ENCODE measurements around the gene ZKSCAN3. TPM values are rescaled to one million over a fixed set of nuclear protein-coding genes. Genes with fewer than 3 reads are reported as not detected.

Gene ZKSCAN3
- total and polyA plus RNA-seq, 10 of the 15 experiments (the other 5 are each of a cell fraction or from before 2014, with no cell fraction given), result 0.86 to 4.3 (median 3.1) TPM

DNA sequence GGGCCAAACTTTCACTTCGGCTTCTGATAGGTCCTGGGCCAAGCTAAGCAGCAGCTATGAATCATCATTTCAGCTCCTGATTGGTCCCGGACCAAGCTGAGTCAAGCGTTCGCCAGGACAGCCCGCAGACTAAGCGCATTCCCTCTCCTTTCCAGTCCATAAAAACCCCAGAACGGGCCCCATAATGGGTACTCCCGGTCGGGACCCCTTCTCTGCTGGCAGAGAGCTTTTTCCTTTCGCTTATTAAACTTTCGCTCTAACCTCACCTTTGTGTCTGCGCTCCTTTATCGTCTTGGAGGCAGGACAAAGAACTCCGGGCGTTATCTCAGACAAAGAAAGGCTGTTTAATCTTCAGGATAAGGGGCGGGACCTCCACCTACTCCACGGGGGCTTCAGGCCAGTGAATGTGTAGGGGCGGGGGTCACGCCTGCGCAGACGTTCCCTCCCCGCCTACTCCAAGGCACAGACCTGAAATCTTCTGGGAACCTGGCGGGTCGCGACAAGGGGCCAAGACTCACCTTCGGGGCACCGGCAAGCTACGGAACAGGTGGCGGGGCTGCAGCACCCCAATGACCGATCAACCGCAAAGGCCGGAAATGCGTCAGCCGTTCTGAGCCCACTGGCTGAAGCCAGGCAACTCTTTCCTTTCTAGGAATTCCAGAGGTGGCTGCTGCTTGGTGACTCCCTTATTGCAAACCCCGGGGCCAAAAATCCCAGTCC is 14.0 kb upstream of the ZKSCAN3 start, which contains the start of gene ZSCAN31:
ZSCAN31 (minus strand) TSS at position 585 of the 720 bp plus-strand sequence. CDS start 6,465 bp downstream, outside the sequence.
- peaks cover 14% of the 10 kb centered on the region for H3K4me1 ChIP-seq (ENCODE audit: control insufficient read depth, insufficient read depth, low read length)
- no peaks in the 10 kb centered on the region for H3K27me3 ChIP-seq (replicated peaks in 1 of 2; ENCODE audit: control insufficient read depth in 2 of 2, insufficient read depth in 2 of 2, low read length in 1 of 2)
- FAIRE-seq, result no peak
- ChIA-PET CTCF (interaction anchor here (0.6 to 4.6 kb wide), 8 partner anchors 11 to 439 kb away, joined by 3 to 50 read pairs (median 4); partner anchors contain the start of genes ZKSCAN8 and ZSCAN26), RAD21 (ENCODE audit: unreplicated experiment) (interaction anchor here (0.9 to 1.4 kb wide), 6 partner anchors 16 to 198 kb away, joined by 3 to 7 read pairs (median 4); partner anchors contain the start of genes ZKSCAN4 and ZSCAN26), SMC1A (ENCODE audit: uncharacterized antibody, unreplicated experiment) (interaction anchor here (0.8 to 4.8 kb wide), 11 partner anchors 11 to 93 kb away, joined by 3 to 22 read pairs (median 4); partner anchors contain the start of genes PGBD1 and ZSCAN26), POLR2A (interaction anchor here (0.6 to 2.4 kb wide), 9 partner anchors 10 to 197 kb away, joined by 3 to 8 read pairs (median 4); partner anchors contain the start of genes PGBD1, ZKSCAN3 and ZSCAN26)
- H3K4me3 ChIP-seq, result peak within 1 kb of the TSS; percentile 72
- in situ Hi-C loops (cut with MboI), result loop anchor here (25.0 kb wide), 1 partner anchor 1673 kb away; the partner anchor contains the start of gene ZNF322
- TSS peak; percentile 90 for BruUV-seq (replicated peaks)
- H3K36me3 ChIP-seq (ENCODE audit: control insufficient read depth in 2 of 2, insufficient read depth in 2 of 2, low read length in 1 of 2), result no peaks in the 10 kb centered on the region
- H3K27ac ChIP-seq (ENCODE audit: control insufficient read depth, insufficient read depth), result peak within 1 kb of the TSS; percentile 97
- peak; percentile 73 for DNase-seq (ENCODE audit: low read depth, low spot score)
- peak; percentile 96 for ATAC-seq
- H3K4me2 ChIP-seq (ENCODE audit: control insufficient read depth, insufficient read depth), result peak within 1 kb of the TSS; percentile 93
- H2AFZ ChIP-seq (ENCODE audit: control insufficient read depth, low read depth, low read length), result peak within 1 kb of the TSS; percentile 93
- intact Hi-C loops (cut with micrococcal nuclease; ENCODE audit: unreplicated experiment), result loop anchor here (1.0 to 5.0 kb wide), 2 partner anchors 68 to 197 kb away; partner anchors contain the start of gene ZSCAN26
- 2% methylated on average over 35 of the region's 35 CpGs for WGBS (ENCODE audit: insufficient coverage, insufficient replicate concordance, low lambda C conversion rate, missing lambda C conversion rate)
- H3K9ac ChIP-seq (ENCODE audit: control insufficient read depth, insufficient read depth, low read length), result peak within 1 kb of the TSS; percentile 97
- peaks cover 7% of the 10 kb centered on the region; the same call in 2 of the 3 replicates for H3K9me3 ChIP-seq (replicated peaks; ENCODE audit: control insufficient read depth, insufficient read depth, low read length)
- no peaks in the 10 kb centered on the region for H4K20me1 ChIP-seq (ENCODE audit: control insufficient read depth, insufficient read depth)
- H3K79me2 ChIP-seq (ENCODE audit: control insufficient read depth, insufficient read depth, low read length), result no peaks in the 10 kb centered on the region
- TF ChIP-seq RB1 (IDR thresholded peaks at IDR 0.05; ENCODE audit: borderline replicate concordance), result no peak
- no peak for TF ChIP-seq KAT2A (conservative IDR thresholded peaks at IDR 0.05; ENCODE audit: control insufficient read depth, low read depth, low read length)
- no peak for TF ChIP-seq BCL3 (IDR thresholded peaks at IDR 0.05; ENCODE audit: borderline replicate concordance, insufficient read depth, low read depth, low read length, poor library complexity, severe bottlenecking)
- peak; percentile 92 for TF ChIP-seq PML (IDR thresholded peaks at IDR 0.05; ENCODE audit: low read length)
- no peak for TF ChIP-seq EZH2 (IDR thresholded peaks at IDR 0.05; ENCODE audit: borderline replicate concordance, control insufficient read depth, low read depth, low read length)
- no peak for TF ChIP-seq WRNIP1 (IDR thresholded peaks at IDR 0.05; ENCODE audit: borderline replicate concordance, low read depth, low read length)
- TF ChIP-seq JUND (IDR thresholded peaks at IDR 0.05; ENCODE audit: low read depth, low read length), result no peak
- no peak for TF ChIP-seq STAT3 (IDR thresholded peaks at IDR 0.05; ENCODE audit: low read depth, low read length)
- no peak for TF ChIP-seq REST (IDR thresholded peaks at IDR 0.05; ENCODE audit: low read depth, low read length)
- peak; percentile 63 for TF ChIP-seq CREB1 (IDR thresholded peaks at IDR 0.05; ENCODE audit: low read depth)
- TF ChIP-seq, protein P1, sequence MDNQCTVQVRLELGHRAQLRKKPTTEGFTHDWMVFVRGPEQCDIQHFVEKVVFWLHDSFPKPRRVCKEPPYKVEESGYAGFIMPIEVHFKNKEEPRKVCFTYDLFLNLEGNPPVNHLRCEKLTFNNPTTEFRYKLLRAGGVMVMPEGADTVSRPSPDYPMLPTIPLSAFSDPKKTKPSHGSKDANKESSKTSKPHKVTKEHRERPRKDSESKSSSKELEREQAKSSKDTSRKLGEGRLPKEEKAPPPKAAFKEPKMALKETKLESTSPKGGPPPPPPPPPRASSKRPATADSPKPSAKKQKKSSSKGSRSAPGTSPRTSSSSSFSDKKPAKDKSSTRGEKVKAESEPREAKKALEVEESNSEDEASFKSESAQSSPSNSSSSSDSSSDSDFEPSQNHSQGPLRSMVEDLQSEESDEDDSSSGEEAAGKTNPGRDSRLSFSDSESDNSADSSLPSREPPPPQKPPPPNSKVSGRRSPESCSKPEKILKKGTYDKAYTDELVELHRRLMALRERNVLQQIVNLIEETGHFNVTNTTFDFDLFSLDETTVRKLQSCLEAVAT (IDR thresholded peaks at IDR 0.05), result peak; percentile 19
- TF ChIP-seq, protein P2, sequence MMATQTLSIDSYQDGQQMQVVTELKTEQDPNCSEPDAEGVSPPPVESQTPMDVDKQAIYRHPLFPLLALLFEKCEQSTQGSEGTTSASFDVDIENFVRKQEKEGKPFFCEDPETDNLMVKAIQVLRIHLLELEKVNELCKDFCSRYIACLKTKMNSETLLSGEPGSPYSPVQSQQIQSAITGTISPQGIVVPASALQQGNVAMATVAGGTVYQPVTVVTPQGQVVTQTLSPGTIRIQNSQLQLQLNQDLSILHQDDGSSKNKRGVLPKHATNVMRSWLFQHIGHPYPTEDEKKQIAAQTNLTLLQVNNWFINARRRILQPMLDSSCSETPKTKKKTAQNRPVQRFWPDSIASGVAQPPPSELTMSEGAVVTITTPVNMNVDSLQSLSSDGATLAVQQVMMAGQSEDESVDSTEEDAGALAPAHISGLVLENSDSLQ (IDR thresholded peaks at IDR 0.05), result no peak
- no peak for TF ChIP-seq HDAC2 (IDR thresholded peaks at IDR 0.05)
- TF ChIP-seq FOXM1 (IDR thresholded peaks at IDR 0.05; ENCODE audit: low read depth, low read length), result no peak
- peak; percentile 24; the same call in 1 of the 2 replicates for TF ChIP-seq SMARCA5 (IDR thresholded peaks at IDR 0.05)

All from GM12878 (cell line).